HL-60 (cell line): ENCODE measurements around the gene MYMK.

Experiments used
- CTCF ChIP-seq: IDR thresholded peaks from one replicate; pipeline ENCODE4 v1.5.1; 2011; ENCODE audit warnings: low read length, control low read depth, inconsistent platforms; ENCODE audit not compliant: insufficient read depth
- GABPA ChIP-seq: IDR thresholded peaks from 2 replicates; pipeline ENCODE4 v1.6.1; 2012; ENCODE audit warnings: low read depth
- POLR2AphosphoS5 ChIP-seq: IDR thresholded peaks from 2 replicates; pipeline ENCODE4 v1.6.1; 2012; ENCODE audit warnings: low read depth
- SPI1 ChIP-seq: IDR thresholded peaks from 2 replicates; pipeline ENCODE4 v1.6.1; 2012; ENCODE audit warnings: low read depth, mild to moderate bottlenecking, borderline replicate concordance
- TF ChIP-seq, protein P1 (sequence below): IDR thresholded peaks from 2 replicates; pipeline ENCODE4 v1.6.1; 2012; ENCODE audit warnings: low read depth; ENCODE audit not compliant: insufficient replicate concordance

DNA sequence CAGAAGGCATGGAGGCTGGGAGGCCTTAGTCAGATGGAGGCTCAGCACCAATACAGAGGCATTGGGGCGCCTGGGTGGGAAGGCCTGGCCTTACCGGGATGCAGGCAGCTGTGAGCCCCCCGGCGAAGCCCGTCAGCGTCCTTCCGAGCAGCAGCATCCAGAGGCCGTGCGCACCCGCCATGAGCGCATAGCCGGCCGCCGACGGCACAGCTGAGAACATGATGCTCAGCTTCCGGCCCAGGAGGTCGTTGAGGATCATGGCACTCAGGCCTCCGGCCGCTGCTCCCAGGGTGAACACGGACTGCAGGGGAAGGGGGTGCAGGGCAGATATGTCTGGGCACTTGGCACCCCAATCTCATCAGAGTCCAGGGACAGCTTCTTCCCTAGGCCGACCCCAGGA, 47.8 kb downstream of the MYMK start:
- no peak for TF ChIP-seq CTCF
- TF ChIP-seq, protein P1, sequence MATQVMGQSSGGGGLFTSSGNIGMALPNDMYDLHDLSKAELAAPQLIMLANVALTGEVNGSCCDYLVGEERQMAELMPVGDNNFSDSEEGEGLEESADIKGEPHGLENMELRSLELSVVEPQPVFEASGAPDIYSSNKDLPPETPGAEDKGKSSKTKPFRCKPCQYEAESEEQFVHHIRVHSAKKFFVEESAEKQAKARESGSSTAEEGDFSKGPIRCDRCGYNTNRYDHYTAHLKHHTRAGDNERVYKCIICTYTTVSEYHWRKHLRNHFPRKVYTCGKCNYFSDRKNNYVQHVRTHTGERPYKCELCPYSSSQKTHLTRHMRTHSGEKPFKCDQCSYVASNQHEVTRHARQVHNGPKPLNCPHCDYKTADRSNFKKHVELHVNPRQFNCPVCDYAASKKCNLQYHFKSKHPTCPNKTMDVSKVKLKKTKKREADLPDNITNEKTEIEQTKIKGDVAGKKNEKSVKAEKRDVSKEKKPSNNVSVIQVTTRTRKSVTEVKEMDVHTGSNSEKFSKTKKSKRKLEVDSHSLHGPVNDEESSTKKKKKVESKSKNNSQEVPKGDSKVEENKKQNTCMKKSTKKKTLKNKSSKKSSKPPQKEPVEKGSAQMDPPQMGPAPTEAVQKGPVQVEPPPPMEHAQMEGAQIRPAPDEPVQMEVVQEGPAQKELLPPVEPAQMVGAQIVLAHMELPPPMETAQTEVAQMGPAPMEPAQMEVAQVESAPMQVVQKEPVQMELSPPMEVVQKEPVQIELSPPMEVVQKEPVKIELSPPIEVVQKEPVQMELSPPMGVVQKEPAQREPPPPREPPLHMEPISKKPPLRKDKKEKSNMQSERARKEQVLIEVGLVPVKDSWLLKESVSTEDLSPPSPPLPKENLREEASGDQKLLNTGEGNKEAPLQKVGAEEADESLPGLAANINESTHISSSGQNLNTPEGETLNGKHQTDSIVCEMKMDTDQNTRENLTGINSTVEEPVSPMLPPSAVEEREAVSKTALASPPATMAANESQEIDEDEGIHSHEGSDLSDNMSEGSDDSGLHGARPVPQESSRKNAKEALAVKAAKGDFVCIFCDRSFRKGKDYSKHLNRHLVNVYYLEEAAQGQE = no peak
- TF ChIP-seq POLR2AphosphoS5 = no peak
- no peak for TF ChIP-seq GABPA
- no peak for TF ChIP-seq SPI1
